GM19023 (cell line): Measurements from ENCODE around the gene CEBPE.

Experiments
- ATAC-seq: cut with Tn5 transposase; IDR thresholded peaks from one replicate; pipeline ENCODE4 v1.9.1; 2021; ENCODE audit warnings: mild to moderate bottlenecking, moderate library complexity; ENCODE audit not compliant: unreplicated experiment

The CEBPE gene

GRCh38 chr14:23145794-23146350 is 26.8 kb upstream of the CEBPE start:
- no peak for ATAC-seq

GRCh38 chr14:23143911-23144310 is 24.9 kb upstream of the CEBPE start:
- ATAC-seq = no peak

GRCh38 chr14:23142826-23143225 is 23.8 kb upstream of the CEBPE start:
- no peak for ATAC-seq

- no peak for ATAC-seq
Observed at GRCh38 chr14:23141706-23142444, 22.8 kb upstream of the CEBPE start.

- no peak for ATAC-seq
Observed at GRCh38 chr14:23140371-23140770, 21.3 kb upstream of the CEBPE start.

DNA sequence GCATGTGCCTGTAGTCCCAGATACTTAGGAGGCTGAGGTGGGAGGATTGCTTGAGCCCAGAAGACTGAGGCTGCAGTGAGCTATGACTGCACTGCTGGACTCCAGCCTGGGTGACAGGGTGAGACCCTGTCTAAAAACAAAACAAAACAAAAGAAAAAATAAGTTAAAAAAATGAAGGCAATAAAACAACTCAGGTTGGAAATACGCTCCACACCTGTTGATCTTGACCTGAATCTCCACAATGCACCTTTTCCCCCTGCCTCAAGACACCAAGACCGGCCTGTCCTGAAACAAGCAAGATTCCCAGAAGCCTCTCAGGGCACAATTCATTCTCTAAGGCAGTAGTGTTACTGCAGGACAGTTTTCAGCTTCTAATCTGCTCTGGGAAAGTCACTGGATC is 20.8 kb upstream of the CEBPE start:
- no peak for ATAC-seq

- ATAC-seq = no peak
Observed at GRCh38 chr14:23137813-23138535, 18.9 kb upstream of the CEBPE start.

- no peak for ATAC-seq
Observed at GRCh38 chr14:23137192-23137812, 18.2 kb upstream of the CEBPE start.

DNA sequence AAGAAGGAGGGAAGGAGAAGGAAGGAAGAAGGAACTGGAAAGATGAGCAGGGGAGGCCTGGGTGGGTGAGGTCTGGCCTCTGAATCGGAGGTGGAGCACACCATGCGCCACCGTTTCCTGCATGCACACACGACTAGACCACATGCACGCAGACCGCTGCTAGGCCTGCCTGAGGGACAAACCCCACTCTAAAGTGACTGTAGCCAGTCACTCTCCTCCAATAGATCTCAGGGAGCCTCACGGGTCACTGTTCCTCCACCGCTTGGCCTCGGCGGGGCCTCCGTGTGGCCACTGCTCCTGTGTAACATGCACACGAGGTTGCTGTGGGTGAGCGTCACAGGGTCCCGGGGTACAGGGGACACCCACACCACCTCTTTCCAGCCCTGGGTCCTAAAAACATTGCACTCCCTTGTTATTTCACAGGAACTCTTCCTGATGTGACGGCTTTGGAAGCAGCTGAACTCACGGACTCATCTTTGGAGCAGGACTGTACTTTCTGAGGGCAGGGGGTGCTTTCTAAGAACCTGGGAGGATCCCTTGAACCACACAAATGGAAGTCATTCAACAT is 17.6 kb upstream of the CEBPE start:
- no peak for ATAC-seq

GRCh38 chr14:23132970-23133369 is 13.9 kb upstream of the CEBPE start:
- no peak for ATAC-seq

DNA sequence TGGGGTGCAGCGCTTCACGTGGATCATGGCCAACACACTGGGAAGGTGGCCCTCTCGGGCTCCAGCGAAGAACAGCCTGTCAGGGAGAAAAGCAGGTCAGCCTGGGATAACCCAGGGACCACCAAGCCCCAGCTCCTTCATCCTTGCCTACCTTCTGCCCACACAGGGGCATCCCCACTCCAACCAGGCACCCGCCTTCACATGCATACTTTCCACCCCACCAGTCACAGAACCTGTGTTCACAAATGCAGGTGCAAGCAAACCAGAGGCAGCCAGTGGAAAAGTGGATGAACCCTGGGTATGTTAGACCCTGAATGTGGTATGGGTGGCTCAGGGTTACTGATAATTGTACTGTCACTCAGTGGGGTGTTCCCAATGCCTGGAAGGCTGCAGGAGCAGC is 12.4 kb upstream of the CEBPE start:
- no peak for ATAC-seq

GRCh38 chr14:23130871-23131270 is 11.8 kb upstream of the CEBPE start:
- ATAC-seq = no peak

DNA sequence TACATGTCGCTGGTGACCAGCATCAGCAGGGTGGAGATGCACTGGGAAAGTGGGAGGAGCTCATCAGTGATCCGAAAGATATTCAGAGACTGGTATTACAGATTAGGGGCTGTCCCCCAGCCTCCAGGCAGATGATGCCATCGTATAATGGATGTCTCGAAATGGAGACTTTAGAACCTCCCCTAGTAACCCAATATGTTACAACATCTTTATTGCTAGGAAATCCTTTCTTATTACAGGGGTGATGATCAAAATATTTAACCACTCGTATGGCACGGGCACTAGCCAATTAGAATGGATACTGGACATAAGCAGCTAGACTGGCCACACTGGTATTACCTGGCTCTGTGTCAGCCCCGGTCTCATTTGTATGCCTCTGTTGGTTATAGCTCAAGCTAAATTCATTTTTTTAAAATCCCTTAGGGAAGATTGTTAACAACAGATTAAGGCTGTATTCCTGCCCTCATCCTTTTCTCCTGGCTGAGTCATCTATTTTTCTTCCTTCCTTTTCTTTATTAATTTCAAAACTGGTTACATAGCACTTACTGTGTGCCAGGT is 10.8 kb upstream of the CEBPE start:
- no peak for ATAC-seq

DNA sequence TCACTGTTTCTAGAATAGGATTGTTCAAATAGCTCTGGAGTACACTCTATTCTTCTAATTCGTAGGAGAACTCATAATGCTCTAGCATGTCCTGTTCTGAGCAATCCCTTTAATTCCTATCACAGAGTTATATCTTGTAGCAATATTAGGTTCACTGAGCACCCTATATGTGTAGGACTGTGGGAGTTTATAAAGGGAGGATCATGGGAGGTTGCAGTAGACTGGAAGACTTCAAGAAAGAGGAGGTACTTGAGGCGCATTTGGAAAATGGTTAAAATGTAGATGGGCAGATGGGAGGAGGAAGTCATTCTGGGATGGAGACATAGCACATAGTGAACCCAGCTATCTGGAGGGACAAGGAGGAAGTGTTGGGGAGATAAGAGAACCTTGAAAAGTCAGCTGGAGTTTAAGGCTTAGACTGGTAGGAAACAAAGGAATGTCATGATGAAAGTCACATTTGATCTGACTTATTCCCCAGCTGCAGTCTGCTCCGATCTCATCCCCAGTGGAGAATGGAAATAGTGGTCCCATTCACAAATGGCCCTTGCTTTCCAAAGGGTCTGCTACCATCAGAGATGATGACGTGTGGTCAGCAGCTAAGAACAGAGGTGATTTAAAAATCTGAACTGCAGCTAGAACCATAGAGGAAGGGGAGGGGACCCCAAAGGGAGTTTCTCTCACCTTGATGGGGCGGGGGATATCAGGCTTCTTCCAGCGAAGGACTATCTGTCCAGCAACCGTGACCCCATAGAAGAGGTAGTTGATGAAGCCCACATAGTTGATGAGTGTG is 10.1 kb upstream of the CEBPE start:
- no peak for ATAC-seq

GRCh38 chr14:23127861-23128260 is 8.8 kb upstream of the CEBPE start:
- no peak for ATAC-seq

GRCh38 chr14:23126548-23127278 is 7.7 kb upstream of the CEBPE start:
- no peak for ATAC-seq

- ATAC-seq = no peak
Observed at GRCh38 chr14:23125933-23126524, 7.0 kb upstream of the CEBPE start.

DNA sequence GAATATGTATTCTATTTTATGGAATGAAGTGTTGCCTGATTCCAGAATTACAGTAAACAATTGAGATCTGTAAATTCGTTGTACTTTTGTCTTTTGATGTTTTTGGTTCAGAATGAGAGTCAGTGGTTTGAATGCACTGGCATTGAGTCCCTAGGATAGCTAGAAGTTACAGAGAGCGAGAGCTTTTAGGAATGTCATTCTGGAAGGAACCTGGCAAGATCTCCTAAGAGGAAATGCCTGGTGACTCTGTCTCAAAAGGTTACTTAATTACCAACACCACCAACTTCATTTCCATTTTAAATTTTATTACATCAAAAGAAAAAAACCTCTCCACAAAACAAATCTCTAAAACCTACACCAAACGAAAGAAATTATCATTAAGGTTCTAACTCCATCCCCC is 6.0 kb upstream of the CEBPE start:
- no peak for ATAC-seq

DNA sequence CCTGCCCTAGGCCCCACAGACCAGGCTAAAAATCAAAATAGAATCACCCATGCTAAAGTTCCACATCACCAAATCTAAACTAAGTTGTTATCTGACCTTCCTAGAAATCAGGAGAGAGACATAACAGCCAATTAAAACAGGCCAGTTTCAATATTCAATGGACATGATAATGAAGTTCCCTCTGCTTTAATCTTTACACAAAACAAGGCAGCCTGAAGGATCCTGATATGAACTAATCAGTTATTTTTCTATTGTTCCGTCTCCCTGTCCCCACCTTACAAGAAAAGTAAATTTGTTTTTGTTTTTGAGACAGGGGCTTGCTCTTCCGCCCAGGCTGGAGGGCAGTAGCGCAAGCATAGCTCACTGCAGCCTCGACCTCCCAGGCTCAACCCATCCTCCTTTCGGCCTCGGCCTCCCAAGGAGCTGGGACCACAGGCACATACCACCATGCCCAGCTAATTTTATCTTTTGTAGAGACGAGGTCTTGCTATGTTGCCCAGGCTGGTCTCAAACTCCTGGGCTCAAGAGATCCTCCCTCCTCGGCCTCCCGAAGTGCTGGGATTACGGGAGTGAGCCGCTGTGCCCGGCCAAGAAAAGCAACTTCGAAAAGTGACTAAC is 5.4 kb upstream of the CEBPE start:
- no peak for ATAC-seq
